ENCODE results near the gene CILP2.

- TF ChIP-seq, protein P1, sequence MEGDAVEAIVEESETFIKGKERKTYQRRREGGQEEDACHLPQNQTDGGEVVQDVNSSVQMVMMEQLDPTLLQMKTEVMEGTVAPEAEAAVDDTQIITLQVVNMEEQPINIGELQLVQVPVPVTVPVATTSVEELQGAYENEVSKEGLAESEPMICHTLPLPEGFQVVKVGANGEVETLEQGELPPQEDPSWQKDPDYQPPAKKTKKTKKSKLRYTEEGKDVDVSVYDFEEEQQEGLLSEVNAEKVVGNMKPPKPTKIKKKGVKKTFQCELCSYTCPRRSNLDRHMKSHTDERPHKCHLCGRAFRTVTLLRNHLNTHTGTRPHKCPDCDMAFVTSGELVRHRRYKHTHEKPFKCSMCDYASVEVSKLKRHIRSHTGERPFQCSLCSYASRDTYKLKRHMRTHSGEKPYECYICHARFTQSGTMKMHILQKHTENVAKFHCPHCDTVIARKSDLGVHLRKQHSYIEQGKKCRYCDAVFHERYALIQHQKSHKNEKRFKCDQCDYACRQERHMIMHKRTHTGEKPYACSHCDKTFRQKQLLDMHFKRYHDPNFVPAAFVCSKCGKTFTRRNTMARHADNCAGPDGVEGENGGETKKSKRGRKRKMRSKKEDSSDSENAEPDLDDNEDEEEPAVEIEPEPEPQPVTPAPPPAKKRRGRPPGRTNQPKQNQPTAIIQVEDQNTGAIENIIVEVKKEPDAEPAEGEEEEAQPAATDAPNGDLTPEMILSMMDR (IDR thresholded peaks at IDR 0.05; ENCODE audit: low read depth, low read length, missing input control) = peak; percentile 89
- peak; percentile 92 to 97 for TF ChIP-seq RAD21 (IDR thresholded peaks at IDR 0.05)
- TF ChIP-seq, protein P2, sequence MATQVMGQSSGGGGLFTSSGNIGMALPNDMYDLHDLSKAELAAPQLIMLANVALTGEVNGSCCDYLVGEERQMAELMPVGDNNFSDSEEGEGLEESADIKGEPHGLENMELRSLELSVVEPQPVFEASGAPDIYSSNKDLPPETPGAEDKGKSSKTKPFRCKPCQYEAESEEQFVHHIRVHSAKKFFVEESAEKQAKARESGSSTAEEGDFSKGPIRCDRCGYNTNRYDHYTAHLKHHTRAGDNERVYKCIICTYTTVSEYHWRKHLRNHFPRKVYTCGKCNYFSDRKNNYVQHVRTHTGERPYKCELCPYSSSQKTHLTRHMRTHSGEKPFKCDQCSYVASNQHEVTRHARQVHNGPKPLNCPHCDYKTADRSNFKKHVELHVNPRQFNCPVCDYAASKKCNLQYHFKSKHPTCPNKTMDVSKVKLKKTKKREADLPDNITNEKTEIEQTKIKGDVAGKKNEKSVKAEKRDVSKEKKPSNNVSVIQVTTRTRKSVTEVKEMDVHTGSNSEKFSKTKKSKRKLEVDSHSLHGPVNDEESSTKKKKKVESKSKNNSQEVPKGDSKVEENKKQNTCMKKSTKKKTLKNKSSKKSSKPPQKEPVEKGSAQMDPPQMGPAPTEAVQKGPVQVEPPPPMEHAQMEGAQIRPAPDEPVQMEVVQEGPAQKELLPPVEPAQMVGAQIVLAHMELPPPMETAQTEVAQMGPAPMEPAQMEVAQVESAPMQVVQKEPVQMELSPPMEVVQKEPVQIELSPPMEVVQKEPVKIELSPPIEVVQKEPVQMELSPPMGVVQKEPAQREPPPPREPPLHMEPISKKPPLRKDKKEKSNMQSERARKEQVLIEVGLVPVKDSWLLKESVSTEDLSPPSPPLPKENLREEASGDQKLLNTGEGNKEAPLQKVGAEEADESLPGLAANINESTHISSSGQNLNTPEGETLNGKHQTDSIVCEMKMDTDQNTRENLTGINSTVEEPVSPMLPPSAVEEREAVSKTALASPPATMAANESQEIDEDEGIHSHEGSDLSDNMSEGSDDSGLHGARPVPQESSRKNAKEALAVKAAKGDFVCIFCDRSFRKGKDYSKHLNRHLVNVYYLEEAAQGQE (IDR thresholded peaks at IDR 0.05) = no peak
- TF ChIP-seq GABPA (IDR thresholded peaks at IDR 0.05 in 1 of 2, conservative IDR thresholded peaks at IDR 0.05 in 1 of 2) = no peak
- TF ChIP-seq TAF1 (conservative IDR thresholded peaks at IDR 0.05) = no peak
- TF ChIP-seq JUND (IDR thresholded peaks at IDR 0.05) = no peak
- TF ChIP-seq SP1 (IDR thresholded peaks at IDR 0.05) = no peak
Measured at GRCh38 chr19:19531951-19532805, 5.9 kb upstream of the CILP2 start.

Data from liver (tissue), 3 donors.